ENCODE measurements around the gene SLC39A5. TPM values are rescaled to one million over a fixed set of nuclear protein-coding genes. Genes with fewer than 3 reads are reported as not detected.

SLC39A5 gene
- total and polyA plus RNA-seq, 2 of the 13 experiments (the other 11 are each of a cell fraction or from before 2014, with no cell fraction given) = 59.7 to 101 TPM

GRCh38 chr12:56266693-56267442 is 37.0 kb downstream of the SLC39A5 start, which contains the start of gene COQ10A (continued):
- TF ChIP-seq, protein P1, sequence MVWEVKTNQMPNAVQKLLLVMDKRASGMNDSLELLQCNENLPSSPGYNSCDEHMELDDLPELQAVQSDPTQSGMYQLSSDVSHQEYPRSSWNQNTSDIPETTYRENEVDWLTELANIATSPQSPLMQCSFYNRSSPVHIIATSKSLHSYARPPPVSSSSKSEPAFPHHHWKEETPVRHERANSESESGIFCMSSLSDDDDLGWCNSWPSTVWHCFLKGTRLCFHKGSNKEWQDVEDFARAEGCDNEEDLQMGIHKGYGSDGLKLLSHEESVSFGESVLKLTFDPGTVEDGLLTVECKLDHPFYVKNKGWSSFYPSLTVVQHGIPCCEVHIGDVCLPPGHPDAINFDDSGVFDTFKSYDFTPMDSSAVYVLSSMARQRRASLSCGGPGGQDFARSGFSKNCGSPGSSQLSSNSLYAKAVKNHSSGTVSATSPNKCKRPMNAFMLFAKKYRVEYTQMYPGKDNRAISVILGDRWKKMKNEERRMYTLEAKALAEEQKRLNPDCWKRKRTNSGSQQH (CRISPR knock-in tag; IDR thresholded peaks at IDR 0.05; ENCODE audit: low read depth) = no peak
- TF ChIP-seq ZGPAT (CRISPR knock-in tag; IDR thresholded peaks at IDR 0.05) = peak; percentile 83; the same call in 1 of the 2 replicates
- no peak for TF ChIP-seq PBX3 (CRISPR knock-in tag; IDR thresholded peaks at IDR 0.05; ENCODE audit: borderline replicate concordance)
- TF ChIP-seq KMT2B (CRISPR knock-in tag; IDR thresholded peaks at IDR 0.05) = peak; percentile 73
- no peak for TF ChIP-seq NR2F1 (CRISPR knock-in tag; IDR thresholded peaks at IDR 0.05)
- no peak for TF ChIP-seq SOX13 (IDR thresholded peaks at IDR 0.05)
- peak in 1 of 2 experiments; percentile 9; a peak in 1 of 4 replicates for TF ChIP-seq SOX13 (CRISPR knock-in tag; conservative IDR thresholded peaks at IDR 0.05 in 1 of 2, IDR thresholded peaks at IDR 0.05 in 1 of 2)
- TF ChIP-seq KLF9 (CRISPR knock-in tag; IDR thresholded peaks at IDR 0.05; ENCODE audit: low read depth) = no peak
- peak; percentile 78; the same call in 1 of the 2 replicates for TF ChIP-seq ZNF800 (CRISPR knock-in tag; IDR thresholded peaks at IDR 0.05)
- TF ChIP-seq SMAD1 (CRISPR knock-in tag; IDR thresholded peaks at IDR 0.05; ENCODE audit: borderline replicate concordance, low read depth) = peak; percentile 30; the same call in 1 of the 2 replicates
- TF ChIP-seq HIC2 (CRISPR knock-in tag; IDR thresholded peaks at IDR 0.05; ENCODE audit: low read depth) = 0 out of 2 replicates have a peak, but pooled peaks have one; percentile 37
- peak; percentile 77; the same call in 1 of the 2 replicates for TF ChIP-seq KAT8 (CRISPR knock-in tag; IDR thresholded peaks at IDR 0.05)
- TF ChIP-seq NFYC (CRISPR knock-in tag; IDR thresholded peaks at IDR 0.05) = peak; percentile 58
- peak; percentile 59; the same call in 1 of the 2 replicates for TF ChIP-seq ZNF343 (CRISPR knock-in tag; IDR thresholded peaks at IDR 0.05)
- peak; percentile 66 for TF ChIP-seq NR2C2 (CRISPR knock-in tag; IDR thresholded peaks at IDR 0.05; ENCODE audit: borderline replicate concordance)
- peak; percentile 77 for TF ChIP-seq ZNF883 (CRISPR knock-in tag; IDR thresholded peaks at IDR 0.05; ENCODE audit: not compliant biosample characterization)
- TF ChIP-seq ZNF761 (CRISPR knock-in tag; conservative IDR thresholded peaks at IDR 0.05) = peak; percentile 92; the same call in 1 of the 2 replicates
- peak; percentile 93 for TF ChIP-seq GABPB1 (CRISPR knock-in tag; IDR thresholded peaks at IDR 0.05)
- TF ChIP-seq, protein P2, sequence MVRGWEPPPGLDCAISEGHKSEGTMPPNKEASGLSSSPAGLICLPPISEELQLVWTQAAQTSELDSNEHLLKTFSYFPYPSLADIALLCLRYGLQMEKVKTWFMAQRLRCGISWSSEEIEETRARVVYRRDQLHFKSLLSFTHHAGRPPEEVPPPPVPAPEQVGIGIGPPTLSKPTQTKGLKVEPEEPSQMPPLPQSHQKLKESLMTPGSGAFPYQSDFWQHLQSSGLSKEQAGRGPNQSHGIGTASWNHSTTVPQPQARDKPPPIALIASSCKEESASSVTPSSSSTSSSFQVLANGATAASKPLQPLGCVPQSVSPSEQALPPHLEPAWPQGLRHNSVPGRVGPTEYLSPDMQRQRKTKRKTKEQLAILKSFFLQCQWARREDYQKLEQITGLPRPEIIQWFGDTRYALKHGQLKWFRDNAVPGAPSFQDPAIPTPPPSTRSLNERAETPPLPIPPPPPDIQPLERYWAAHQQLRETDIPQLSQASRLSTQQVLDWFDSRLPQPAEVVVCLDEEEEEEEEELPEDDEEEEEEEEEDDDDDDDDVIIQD (CRISPR knock-in tag; IDR thresholded peaks at IDR 0.05; ENCODE audit: low read depth) = peak; percentile 66; the same call in 1 of the 2 replicates

All from HepG2 (cell line).